Immature natural killer cell (primary cell): Measurements from ENCODE around the gene RNF14. TPM values are rescaled to one million over a fixed set of nuclear protein-coding genes. Genes with fewer than 3 reads are reported as not detected.

Source experiments
- polyA plus RNA-seq, 3 donors: library from polyadenylated mRNA; unstranded; fragments of 300-500 nt; fragmentation: Illumina TruSeq; gene quantifications; one replicate each; pipeline ENCODE4 v1.2.3, GENCODE V29; 2021

The RNF14 gene
- polyA plus RNA-seq, 3 donors from 2014 or later, result 58.9 to 86.6 (median 70.9) TPM

Other genes starting within 250 kb of the RNF14 start
- 10 to 100 TPM; 19.0 to 26.7 (median 21.8) TPM for gene PCDH1, start 90.7 kb upstream of the RNF14 start, polyA plus RNA-seq
- 10 to 100 TPM; 38.2 to 47.1 (median 44.7) TPM for gene DELE1, start 45.2 kb upstream of the RNF14 start, polyA plus RNA-seq
- gene PCDH12, start 10.9 kb upstream of the RNF14 start, polyA plus RNA-seq, result under 1 TPM in 2 of 3 donors, not detected in 1; 0.17 to 0.18 TPM
- 10 to 100 TPM; 17.5 to 35.9 (median 28.4) TPM for gene GNPDA1, start 43.9 kb downstream of the RNF14 start, polyA plus RNA-seq
- 10 to 100 TPM; 34.7 to 46.7 (median 41.8) TPM for gene NDFIP1, start 139.7 kb downstream of the RNF14 start, polyA plus RNA-seq